HG02763 (cell line): ENCODE data around the gene TM9SF2.
A peak's percentile ranks its signal among the peaks of the same experiment; 100 is the strongest.
"Not testable (repeated sequence)": the region's sequence is repeated elsewhere in the genome, so short reads cannot be mapped to it uniquely, and the experiment has no call there.

Experiments
- ATAC-seq: cut with Tn5 transposase; IDR thresholded peaks from one replicate; pipeline ENCODE4 v1.9.1; 2021; ENCODE audit warnings: mild to moderate bottlenecking, moderate library complexity; ENCODE audit not compliant: unreplicated experiment

The TM9SF2 gene

DNA sequence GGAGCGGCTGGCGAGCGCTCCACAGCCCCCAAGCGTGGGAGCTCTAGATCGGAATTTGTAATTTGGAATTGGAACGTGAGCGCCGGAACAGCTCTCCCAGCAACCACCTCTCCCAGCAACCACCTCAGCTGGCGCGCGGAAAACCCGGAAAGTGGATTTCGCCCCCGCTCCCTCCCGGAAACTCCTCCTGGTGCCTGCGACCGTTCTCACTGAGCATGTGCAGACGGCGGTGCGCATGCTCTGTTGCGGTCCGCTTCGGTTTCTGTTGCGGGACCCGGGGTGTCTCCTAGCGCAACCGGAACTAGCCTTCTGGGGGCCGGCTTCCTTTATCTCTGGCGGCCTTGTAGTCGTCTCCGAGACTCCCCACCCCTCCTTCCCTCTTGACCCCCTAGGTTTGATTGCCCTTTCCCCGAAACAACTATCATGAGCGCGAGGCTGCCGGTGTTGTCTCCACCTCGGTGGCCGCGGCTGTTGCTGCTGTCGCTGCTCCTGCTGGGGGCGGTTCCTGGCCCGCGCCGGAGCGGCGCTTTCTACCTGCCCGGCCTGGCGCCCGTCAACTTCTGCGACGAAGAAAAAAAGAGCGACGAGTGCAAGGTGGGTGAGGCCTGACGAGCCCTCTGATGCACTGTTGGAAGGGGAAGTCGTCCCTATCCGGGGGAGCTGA lies at the start of gene TM9SF2:
Gene TM9SF2 (plus strand): TSS at position 289 of the 664 bp plus-strand sequence. CDS start 135 bp downstream, at position 424.
- peak; percentile 53 for ATAC-seq

GRCh38 chr13:99454518-99455183 lies 46.6 kb upstream of the TM9SF2 start:
- ATAC-seq = no peak

DNA sequence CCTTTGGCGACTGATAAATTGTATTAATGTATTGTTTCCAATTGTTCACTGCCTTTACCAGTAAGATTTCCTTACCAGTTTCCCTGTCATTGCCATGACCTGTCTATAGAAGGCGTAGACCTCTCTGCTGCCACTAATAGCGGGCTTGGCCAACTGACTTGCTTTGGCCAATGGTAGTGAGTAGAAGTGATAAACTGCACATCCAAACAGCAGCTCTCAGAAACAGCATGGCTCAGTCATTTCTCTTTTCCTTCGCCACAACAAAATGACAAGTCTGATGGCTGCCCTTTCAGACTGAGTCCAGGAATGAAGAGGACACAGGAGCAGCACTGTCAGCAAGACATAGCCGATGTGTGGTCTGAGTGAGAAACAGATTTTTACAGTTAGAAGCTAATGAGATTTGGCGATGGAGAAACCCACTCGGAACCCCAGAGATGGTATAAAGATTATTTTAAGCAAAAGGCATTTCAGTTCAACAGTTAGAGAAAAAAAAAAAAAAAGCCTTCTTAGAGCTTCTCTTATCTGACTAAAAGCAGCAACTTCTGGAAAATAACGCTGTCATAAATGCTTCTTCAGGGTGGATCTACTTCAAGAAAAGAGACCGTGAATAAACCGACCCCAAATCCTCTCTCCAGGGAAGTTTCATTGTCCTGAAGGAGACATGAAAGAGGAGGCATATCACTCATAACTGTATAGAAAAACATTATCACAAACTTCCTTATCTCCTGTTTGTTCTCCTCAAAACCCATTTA lies 42.0 kb upstream of the TM9SF2 start:
- no peak for ATAC-seq

DNA sequence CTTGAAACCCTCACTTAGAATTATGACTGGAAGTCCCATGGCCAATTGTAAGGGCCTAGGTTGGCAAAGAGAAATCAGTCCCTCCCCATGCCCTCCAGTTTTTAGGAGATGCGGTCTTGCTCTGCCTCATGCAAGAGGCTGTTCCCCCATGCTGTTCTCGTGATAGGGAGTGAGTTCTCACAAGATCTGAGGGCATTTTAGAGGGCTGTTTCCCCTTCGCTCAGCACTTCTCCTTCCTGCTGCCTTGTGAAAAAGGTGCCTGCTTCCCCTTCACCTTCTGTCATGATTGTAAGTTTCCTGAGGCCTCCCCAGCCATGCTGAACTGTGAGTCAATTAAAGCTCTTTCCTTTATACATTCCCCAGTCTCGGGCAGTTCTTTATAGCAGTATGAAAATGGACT lies 40.5 kb upstream of the TM9SF2 start:
- ATAC-seq = not testable (repeated sequence)

DNA sequence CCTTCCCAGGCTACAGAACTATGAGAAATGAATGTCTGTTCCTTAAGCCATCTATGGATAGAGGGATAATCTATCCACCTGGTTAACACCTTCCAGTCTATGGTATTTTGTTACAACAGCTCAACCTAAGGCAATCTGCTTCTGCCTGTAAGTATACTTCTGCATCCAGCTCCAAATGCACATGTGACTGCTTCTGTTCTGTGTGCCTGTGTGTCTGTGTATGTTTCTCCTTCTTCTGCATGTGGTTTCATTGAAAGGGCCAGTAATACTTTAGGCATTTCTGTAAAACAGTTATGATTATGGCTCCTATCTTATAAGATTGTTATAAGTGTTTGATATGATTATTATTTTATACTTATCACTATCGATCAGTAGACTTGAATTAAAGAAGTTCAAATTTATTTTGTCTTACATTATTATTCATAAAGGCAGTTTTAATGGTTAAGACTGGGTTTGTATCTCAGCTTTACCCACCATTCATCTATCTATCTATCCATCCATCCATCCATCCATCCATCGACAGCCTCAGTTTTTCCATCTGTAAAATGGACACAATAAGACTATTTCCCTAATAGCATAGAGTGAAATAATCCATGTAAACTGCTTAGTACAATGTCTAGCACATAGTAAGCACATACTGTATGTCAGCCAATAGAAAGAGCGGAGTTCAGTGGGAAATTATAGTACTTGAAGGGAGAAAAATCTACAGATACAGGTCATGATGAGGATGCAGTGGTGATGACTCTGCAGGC lies 37.5 kb upstream of the TM9SF2 start:
- ATAC-seq = no peak

- ATAC-seq = no peak
These were observed 36.8 kb upstream of the TM9SF2 start for GRCh38 chr13:99464441-99464949.

DNA sequence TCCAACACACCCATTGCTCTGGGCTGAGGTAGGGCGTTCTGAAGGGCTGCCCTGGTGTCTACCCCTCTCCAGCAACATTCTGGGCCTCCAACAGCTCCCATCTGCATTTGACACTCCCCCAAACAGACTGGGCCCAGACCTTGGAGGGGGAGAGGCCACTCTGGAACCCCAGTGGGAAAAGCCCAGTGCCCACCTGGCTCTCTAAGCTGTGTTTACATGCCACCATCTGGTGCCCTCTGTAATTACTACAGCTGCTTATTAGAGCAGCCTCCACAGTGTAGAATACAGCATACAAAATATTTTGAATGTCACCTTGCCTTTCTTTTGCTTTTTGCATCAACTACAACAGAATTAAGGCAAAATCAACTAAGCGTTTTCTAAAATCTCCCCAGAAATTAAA lies 35.8 kb upstream of the TM9SF2 start:
- no peak for ATAC-seq

- no peak for ATAC-seq
These were observed 33.5 kb upstream of the TM9SF2 start for GRCh38 chr13:99467764-99468163.

GRCh38 chr13:99469041-99469440 lies 32.2 kb upstream of the TM9SF2 start:
- ATAC-seq = no peak

DNA sequence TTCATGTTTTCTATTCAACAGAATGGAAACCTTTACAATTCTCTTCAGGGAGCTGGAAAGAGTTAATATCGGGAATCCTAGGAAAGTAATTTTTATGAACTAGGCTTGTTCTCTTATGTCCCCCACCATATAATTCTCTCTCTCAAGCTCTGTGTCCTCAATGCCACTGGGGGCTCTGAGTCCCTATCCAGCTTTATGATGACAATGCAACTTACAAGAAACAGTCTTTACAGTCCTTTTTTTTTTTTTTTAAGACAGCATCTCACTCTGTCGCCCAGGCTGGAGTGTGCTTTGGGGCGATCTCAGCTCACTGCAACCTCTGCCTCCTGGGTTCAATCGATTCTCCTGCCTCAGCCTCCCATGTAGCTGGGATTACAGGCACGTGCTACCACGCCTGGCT lies 31.2 kb upstream of the TM9SF2 start:
- ATAC-seq = no peak

- no peak for ATAC-seq
These were observed 29.8 kb upstream of the TM9SF2 start for GRCh38 chr13:99471221-99472121.

GRCh38 chr13:99472122-99472440 lies 29.2 kb upstream of the TM9SF2 start:
- ATAC-seq = no peak

DNA sequence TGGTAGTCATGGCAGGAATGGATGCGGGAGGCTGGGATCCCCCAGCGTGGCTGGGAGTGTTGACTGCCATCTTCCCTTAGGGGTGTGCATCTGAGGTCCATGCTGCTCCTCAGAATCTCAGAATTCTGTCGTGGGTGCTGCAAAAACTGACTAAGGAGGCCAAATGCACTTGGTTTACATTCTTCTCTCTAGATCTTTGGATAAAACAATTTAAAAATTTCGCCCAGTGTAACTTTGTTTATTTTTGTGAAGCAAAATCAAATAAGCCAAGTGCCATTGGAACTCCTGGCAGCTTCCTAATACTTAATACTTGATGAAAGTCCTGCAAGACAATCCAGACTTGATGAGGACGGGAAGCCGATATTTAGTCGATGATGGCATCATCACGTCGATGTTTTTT lies 27.8 kb upstream of the TM9SF2 start:
- no peak for ATAC-seq

DNA sequence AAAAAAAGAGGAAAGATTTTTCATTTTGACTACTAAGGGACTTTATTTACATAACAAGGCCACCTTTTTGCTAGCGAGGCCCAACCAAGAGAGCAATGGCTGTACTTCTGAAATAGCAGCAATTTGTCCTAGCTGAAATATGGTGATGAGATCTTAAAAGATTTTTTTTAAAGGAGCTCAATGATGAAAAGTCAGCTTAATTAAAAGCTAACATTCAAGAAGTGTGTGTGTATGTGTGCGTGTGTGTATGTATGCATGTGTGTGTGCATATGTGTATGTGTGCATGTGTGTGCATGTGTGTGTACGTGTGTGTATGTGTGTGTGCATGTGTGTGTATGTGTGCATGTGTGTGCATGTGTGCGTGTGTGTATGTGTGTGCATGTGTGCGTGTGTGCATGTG lies 24.6 kb upstream of the TM9SF2 start:
- no peak for ATAC-seq

DNA sequence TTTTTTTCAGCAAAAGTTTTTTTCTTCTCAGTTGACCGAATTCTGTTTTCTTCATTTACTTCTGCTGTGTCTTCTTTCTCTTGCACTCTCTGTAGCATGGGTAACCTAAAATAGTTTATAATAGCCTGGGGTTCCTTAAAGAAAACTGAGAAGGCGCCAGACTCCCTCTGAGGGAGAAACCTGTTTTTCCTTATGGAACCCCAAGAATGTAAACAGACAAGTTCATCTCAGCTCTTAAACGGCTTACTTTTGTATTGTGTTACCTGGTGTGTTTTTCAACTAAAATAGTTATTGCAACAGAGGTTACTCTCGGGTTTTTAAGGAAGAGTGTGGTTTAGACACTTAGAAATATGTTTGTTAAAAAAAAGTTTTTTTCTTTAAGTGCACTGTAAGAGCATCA lies 23.8 kb upstream of the TM9SF2 start:
- ATAC-seq = no peak

- ATAC-seq = no peak
These were observed 19.9 kb upstream of the TM9SF2 start for GRCh38 chr13:99481366-99481765.

DNA sequence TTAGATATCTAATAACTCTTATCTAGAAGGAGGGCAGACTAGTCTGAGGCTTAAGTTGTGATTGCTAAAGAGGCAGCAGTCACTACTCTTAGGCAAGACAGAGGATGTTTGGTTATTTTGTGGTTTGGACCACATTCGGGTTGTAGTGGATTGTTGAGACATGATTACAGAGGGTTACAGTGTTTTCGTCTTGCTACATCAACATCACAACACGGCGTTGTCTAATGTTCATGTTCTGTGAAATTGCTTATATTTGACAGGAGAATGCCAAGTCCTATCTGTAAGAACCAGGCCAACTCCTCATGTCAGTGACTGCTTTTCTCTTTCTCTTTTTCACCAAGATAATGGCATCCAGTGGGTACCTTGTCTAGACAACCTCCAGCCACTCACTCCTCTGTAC lies 16.8 kb upstream of the TM9SF2 start:
- ATAC-seq = no peak

GRCh38 chr13:99486996-99487395 lies 14.3 kb upstream of the TM9SF2 start:
- ATAC-seq = no peak

DNA sequence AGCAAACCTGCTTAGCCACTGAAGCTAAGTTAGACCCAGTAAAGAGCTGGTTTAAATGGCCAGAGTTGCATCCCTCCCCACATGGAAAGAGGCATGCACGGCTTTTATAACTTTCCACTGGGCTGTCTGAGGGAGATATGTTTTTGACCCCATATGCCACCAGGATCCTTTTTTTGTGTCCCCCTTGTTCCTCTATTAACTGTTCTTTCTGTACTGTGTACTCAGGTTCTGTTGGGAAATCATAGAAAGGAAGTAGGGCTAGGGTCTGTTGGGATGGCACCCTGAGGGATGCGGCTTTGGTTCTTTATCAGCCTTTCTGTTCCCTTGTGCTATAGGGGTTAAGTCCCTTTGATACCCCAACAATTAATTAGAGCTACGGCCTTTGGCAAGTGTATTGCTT lies 12.2 kb upstream of the TM9SF2 start:
- ATAC-seq = no peak

- ATAC-seq = not testable (repeated sequence)
These were observed 9.5 kb upstream of the TM9SF2 start for GRCh38 chr13:99491750-99492149.
